ENCODE data around the gene NUPR1. TPM values are rescaled to one million over a fixed set of nuclear protein-coding genes. Genes with fewer than 3 reads are reported as not detected.
"Not testable (repeated sequence)": the region's sequence is repeated elsewhere in the genome, so short reads cannot be mapped to it uniquely, and the experiment has no call there.

The NUPR1 gene
- total RNA-seq, 2 experiments from 2014 or later, result not detected

DNA sequence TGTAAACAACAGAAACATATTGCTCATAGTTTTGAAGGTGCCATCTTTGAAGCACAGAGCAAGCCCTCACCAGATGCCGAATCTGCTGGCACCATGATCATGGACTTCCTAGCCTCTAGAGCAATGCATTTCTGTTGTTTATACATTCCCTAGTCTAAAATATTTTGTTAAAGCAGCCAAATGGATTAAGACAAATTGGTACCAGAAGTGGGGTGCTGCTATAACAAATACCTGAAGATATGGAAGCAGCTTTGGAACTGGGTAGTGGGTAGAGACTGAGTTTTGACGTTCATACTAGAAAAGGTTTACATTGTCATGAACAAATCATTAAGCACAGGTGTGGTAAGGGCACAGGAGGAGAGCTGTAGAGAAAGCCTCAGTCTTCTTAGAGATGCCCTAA is 28.5 kb upstream of the NUPR1 start:
- Mint-ChIP-seq H3K4me1 (peaks cover 4% of the 10 kb centered on the region), H3K4me3 (no peak overlapping the region), H3K27me3 (no peaks in the 10 kb centered on the region), H3K27ac (no peak overlapping the region), H3K36me3 (ENCODE audit: low read depth) (peaks cover 22% of the 10 kb centered on the region), H3K9me3 (peaks cover 11% of the 10 kb centered on the region)
- POLR2A ChIA-PET, result no interaction called here
- DNase-seq, result no peak
- CTCF ChIA-PET, result interaction anchor here (0.5 kb wide), 1 partner anchor 43 kb away, joined by 3 read pairs; the partner anchor contains the start of gene SULT1A1

DNA sequence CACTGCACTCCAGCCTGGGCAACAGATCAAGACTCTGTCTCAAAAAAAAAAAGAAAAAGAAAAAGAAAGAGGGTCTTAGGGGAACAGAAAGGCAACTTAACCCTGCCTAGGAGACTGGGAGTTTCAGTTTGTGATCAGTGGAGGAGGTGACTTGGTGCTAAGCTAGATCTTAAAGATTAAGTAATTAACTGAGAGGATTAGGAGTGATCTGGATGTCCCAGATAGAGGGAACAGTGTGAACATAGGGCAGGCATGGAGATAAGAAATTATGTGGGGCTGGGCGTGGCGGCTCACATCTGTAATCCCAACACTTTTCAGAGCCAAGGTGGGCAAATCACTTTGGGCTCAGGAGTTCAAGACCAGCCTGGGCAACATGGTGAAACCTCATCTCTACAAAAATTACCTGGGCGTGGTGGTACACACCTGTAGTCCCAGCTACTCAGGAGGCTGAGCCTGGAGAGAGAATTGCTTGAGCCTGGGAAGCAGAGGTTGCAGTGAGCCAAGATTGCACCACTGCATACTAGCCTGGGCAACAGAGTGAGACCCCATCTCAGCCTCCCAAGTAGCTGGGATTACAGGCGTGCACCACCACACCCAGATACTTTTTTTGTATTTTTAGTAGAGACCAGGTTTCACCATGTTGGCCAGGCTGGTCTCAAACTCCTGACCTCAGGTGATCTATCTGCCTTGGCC is 27.6 kb upstream of the NUPR1 start:
- H3K27ac Mint-ChIP-seq, H3K4me3 Mint-ChIP-seq, POLR2A ChIA-PET, H3K4me1 Mint-ChIP-seq, DNase-seq, H3K27me3 Mint-ChIP-seq: not testable (repeated sequence)
- Mint-ChIP-seq H3K36me3 (ENCODE audit: low read depth) (peaks cover 26% of the 10 kb centered on the region), H3K9me3 (peaks cover 11% of the 10 kb centered on the region)
- CTCF ChIA-PET, result interaction anchor here (0.5 kb wide), 1 partner anchor 43 kb away, joined by 3 read pairs; the partner anchor contains the start of gene SULT1A1

DNA sequence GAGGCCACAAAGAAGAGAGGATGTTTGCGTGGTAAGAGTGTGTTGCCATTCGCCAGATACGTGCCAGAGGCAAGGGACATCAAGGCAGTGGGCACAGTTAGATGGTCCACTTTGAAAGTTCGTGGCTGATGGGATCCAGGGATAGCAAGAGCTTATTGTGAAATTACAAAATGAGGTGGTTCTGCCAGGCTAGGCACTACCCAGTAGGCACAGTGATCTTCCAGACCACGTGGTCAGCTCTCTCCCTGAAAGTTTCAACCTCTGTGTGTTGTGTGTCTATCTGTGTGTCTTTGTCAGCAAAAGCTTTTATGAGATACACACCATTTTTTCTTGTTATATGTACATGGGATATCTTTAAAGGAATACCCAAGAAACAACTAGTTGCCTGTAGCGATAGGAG is 24.4 kb upstream of the NUPR1 start:
- no peak overlapping the region for H3K27ac Mint-ChIP-seq
- H3K4me1 Mint-ChIP-seq, result peaks cover 13% of the 10 kb centered on the region
- no peak for DNase-seq
- POLR2A ChIA-PET, result no interaction called here
- no peaks in the 10 kb centered on the region for H3K27me3 Mint-ChIP-seq
- H3K4me3 Mint-ChIP-seq, result no peak overlapping the region
- CTCF ChIA-PET, result interaction anchor here (1.4 kb wide), 1 partner anchor 9 kb away, joined by 4 read pairs; the partner anchor contains the start of gene SGF29
- H3K36me3 Mint-ChIP-seq (ENCODE audit: low read depth), result peaks cover 41% of the 10 kb centered on the region
- peaks cover 11% of the 10 kb centered on the region for H3K9me3 Mint-ChIP-seq

DNA sequence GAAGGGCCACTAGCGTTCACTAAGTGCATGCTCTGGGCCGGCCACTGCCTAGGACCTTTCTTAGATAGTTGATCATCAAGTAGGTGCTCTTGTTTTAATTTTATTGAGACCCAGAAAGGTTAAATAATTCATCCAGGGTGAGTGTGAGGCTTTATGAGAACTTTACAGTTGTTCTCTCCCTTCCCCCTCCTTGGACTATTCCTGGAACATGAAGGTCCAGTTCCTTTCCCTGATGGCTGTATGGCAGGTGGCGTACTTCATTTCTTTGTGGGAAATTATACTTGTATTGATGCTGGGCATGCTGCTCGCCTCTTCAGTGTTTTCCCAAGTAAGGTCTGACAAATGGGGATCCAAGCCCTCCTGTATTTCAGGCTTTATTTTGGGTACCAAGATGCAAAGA is 23.4 kb upstream of the NUPR1 start:
- CTCF ChIA-PET, result no interaction called here
- H3K4me3 Mint-ChIP-seq, result no peak overlapping the region
- POLR2A ChIA-PET, result no interaction called here
- DNase-seq, result no peak
- H3K27ac Mint-ChIP-seq, result no peak overlapping the region
- H3K27me3 Mint-ChIP-seq, result no peaks in the 10 kb centered on the region
- peaks cover 13% of the 10 kb centered on the region for H3K4me1 Mint-ChIP-seq
- H3K9me3 Mint-ChIP-seq, result peaks cover 6% of the 10 kb centered on the region
- H3K36me3 Mint-ChIP-seq (ENCODE audit: low read depth), result peaks cover 40% of the 10 kb centered on the region

DNA sequence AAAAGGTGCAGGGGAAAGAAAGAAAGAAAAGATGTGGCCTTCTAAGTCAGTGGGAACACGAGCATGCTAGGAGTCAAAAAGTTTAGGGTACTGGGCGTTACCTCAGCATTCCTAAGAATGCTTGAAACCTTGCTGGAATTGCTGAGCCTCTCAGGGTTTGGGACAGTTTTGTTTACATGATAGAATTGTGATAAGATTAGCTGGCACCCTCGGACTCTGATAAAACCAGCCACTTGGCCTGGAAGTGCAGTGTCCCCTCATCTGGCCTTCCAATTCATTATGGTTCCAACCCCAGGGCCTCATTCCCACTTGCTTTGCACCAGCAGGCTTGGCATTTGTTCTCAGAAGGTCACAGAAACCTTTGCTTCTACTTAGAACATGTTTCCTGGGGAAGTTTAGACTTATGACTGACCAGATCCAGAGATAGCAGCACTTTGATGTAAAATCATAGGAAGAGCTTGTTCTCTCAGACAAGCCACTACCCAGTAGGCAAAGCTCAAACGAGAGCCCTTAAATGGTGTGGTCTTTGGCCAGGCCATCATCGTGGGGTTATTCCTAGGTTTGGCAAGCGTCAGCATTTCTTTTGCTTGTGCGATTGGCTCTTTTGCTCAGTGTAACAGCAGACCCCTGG is 22.9 kb upstream of the NUPR1 start:
- Mint-ChIP-seq H3K9me3 (peaks cover 6% of the 10 kb centered on the region), H3K4me3 (no peak overlapping the region), H3K36me3 (ENCODE audit: low read depth) (peaks cover 40% of the 10 kb centered on the region), H3K4me1 (peaks cover 13% of the 10 kb centered on the region), H3K27me3 (no peaks in the 10 kb centered on the region), H3K27ac (no peak overlapping the region)
- no peak for DNase-seq
- POLR2A ChIA-PET, result no interaction called here
- CTCF ChIA-PET, result interaction anchor here (0.9 kb wide), 1 partner anchor 10 kb away, joined by 3 read pairs; no protein-coding TSS in a partner anchor

DNA sequence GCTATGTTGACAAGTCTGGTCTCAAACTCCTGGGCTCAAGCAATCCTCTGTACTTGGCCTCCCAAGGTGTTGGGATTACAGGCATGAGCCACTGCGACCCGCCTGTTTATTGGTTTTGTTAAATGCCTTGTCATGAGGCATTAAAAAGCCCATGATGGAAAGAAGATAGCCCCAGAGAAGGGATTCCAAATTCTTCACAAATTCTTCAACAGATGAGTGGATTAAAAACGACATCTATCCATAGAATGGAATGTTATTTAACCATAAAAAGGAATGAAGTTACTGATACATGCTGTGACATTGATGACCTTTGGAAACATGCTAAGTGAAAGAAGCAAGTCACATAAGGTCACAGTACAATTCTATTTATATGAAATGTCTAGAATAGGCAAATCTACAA is 19.7 kb upstream of the NUPR1 start:
- Mint-ChIP-seq H3K27ac (no peak overlapping the region), H3K4me3 (no peak overlapping the region), H3K36me3 (ENCODE audit: low read depth) (peaks cover 26% of the 10 kb centered on the region), H3K9me3 (no peaks in the 10 kb centered on the region), H3K27me3 (no peaks in the 10 kb centered on the region), H3K4me1 (peaks cover 28% of the 10 kb centered on the region)
- POLR2A ChIA-PET, result no interaction called here
- DNase-seq, result no peak
- CTCF ChIA-PET, result interaction anchor here (1.2 kb wide), 1 partner anchor 9 kb away, joined by 3 read pairs; no protein-coding TSS in a partner anchor

DNA sequence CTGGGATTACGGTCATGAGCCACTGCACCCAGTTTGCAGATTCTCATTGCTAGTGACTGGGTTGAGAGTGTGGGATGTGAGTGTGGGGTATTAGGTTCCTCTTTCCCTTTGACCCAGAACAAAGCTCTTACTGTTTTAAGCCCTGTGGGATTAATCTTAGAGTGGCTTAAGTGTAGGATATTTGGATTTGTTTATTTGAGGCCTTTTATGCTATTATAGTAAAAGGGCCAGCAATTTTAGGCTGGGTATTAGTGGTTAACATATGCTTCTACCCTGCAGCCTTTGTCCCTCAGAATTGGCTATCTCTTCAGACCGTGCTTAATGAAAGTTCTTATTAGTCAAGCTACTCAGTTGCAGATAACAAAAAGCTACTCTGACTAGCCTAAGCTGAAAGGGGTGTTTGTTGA is 18.1 kb upstream of the NUPR1 start:
- no peak overlapping the region for H3K27ac Mint-ChIP-seq
- DNase-seq, result no peak
- POLR2A ChIA-PET, result no interaction called here
- peaks cover 28% of the 10 kb centered on the region for H3K4me1 Mint-ChIP-seq
- H3K27me3 Mint-ChIP-seq, result no peaks in the 10 kb centered on the region
- H3K36me3 Mint-ChIP-seq (ENCODE audit: low read depth), result peaks cover 26% of the 10 kb centered on the region
- CTCF ChIA-PET, result no interaction called here
- no peak overlapping the region for H3K4me3 Mint-ChIP-seq
- H3K9me3 Mint-ChIP-seq, result no peaks in the 10 kb centered on the region

DNA sequence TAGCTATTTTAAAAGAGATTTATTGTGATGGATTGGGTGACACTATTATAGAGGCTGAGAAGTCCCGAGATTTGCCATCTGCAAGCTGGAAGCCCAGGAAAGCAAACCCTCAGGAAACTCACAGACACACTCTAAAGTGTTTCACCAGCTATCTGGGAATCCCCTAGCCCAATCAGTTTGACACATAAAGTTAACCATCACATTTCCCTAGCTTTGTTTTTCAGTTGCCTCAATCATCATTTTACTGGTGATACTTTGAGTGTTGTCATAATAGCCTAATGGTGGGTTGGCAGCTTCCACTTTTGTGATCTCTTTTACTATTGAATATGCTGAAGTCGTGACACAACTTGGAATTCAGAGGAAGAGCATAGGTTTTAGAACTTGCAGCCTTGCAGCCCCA is 16.8 kb upstream of the NUPR1 start:
- Mint-ChIP-seq H3K27ac (no peak overlapping the region), H3K4me3 (no peak overlapping the region), H3K4me1 (peaks cover 28% of the 10 kb centered on the region), H3K27me3 (no peaks in the 10 kb centered on the region), H3K36me3 (ENCODE audit: low read depth) (peaks cover 22% of the 10 kb centered on the region), H3K9me3 (no peaks in the 10 kb centered on the region)
- no peak for DNase-seq
- POLR2A ChIA-PET, result interaction anchor here (0.5 to 2.0 kb wide), 2 partner anchors 64 to 609 kb away, joined by 4 to 8 read pairs; partner anchors contain the start of gene CLN3
- CTCF ChIA-PET, result interaction anchor here (0.6 to 1.7 kb wide), 3 partner anchors 19 to 61 kb away, joined by 3 to 6 read pairs (median 4); no protein-coding TSS in a partner anchor

DNA sequence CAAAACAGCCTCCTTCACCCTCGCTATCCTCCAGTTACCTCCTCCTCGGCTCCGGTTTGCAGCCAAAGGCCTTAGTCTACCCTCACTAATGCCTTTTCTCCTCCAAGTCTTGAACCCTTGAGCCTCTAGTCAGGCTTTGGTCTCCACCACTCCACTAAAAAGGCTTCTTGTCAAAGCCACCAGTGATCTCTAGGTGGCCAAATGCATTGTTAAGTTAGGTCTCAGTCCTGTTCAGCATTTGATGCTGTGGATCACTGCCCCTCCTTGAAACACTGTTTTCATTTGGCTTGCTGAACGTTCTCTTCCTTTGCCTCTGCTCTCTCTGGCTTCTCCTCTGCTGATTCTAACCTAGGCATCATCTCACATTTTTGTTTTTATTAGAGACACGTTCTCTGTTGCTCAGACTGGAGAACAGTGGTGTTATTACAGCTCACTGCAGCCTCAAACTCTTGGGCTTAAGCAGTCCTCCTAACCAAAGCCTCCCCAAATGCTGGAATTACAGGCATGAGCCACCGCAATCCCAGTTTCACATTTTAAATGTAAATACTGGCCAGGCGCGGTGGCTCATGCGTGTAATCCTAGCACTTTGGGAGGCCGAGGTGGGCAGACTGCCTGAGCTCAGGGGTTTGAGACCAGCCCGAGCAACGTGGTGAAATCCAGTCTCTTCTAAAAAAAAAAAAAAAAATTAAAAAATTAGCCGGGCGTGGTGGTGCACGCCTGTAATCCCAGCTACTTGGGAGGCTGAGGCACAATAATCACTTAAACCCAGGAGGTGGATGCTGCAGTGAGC is 16.1 kb upstream of the NUPR1 start:
- Mint-ChIP-seq H3K36me3 (ENCODE audit: low read depth) (peaks cover 22% of the 10 kb centered on the region), H3K4me1 (peaks cover 27% of the 10 kb centered on the region), H3K27ac (peak overlapping the region; percentile 65), H3K9me3 (no peaks in the 10 kb centered on the region), H3K27me3 (no peaks in the 10 kb centered on the region), H3K4me3 (peak overlapping the region; percentile 79)
- DNase-seq, result no peak
- POLR2A ChIA-PET, result interaction anchor here (0.7 to 2.0 kb wide), 7 partner anchors 10 to 267 kb away, joined by 3 to 14 read pairs (median 3); partner anchors contain the start of genes APOBR, ATXN2L and CLN3
- CTCF ChIA-PET, result interaction anchor here (0.5 to 1.7 kb wide), 7 partner anchors 9 to 875 kb away, joined by 3 to 6 read pairs (median 4); partner anchors contain the start of gene APOBR

DNA sequence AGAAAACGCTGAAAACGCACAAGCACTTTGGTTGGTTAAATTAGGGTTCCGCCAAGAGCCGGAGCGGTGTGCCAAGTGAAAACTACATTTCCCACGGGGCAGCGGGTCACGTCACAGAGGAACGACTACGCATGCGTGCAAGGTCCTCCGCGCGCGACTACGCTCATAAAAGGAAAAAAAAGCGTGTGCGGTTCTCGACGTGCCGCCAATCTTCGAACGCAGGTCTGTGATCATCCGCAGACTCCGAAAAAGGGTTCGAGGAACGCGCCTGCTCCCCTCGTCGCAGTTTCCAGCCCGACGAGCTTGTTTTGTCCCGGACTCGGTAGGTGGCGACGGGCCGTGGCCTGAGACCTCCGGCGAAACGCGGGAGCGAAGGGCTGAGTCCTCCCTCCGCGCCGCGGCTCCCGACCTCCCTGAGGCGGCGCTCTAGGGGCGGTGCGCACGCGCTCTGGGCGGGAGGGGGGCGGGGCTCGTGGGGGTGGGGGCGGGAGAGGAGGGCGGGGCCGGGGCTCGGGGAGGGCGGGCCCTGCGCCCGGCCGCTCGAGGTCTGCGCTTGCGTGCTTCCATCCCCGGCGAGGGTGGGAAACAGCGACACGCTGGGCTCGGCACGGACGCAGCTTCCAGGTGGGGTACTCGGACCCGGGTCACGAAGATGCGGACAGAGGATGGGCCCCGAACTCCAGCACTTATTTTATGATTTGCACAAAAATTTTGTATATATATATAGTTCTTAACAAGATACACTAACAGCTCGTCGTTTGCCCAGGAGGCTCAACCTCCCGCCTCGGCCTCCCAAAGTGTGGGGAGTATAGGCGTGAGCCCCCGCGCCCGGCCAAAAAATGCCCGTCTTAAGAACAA is 15.2 kb upstream of the NUPR1 start, which contains the start of gene SGF29:
Gene SGF29 (plus strand): TSS at position 145 of the 858 bp plus-strand sequence. CDS start 27,150 bp downstream, outside the sequence.
- ChIA-PET CTCF (interaction anchor here (0.5 to 1.7 kb wide), 6 partner anchors 10 to 874 kb away, joined by 3 to 6 read pairs (median 4); partner anchors contain the start of gene APOBR), POLR2A (interaction anchor here (0.6 to 2.0 kb wide), 8 partner anchors 9 to 268 kb away, joined by 3 to 14 read pairs (median 3); partner anchors contain the start of genes APOBR, ATXN2L, CLN3 and SBK1)
- peaks cover 24% of the 10 kb centered on the region for H3K4me1 Mint-ChIP-seq
- H3K9me3 Mint-ChIP-seq, result no peaks in the 10 kb centered on the region
- H3K4me3 Mint-ChIP-seq, result peak within 1 kb of the TSS; percentile 79
- peak within 1 kb of the TSS; percentile 95 for H3K27ac Mint-ChIP-seq
- H3K27me3 Mint-ChIP-seq, result no peaks in the 10 kb centered on the region
- DNase-seq, result peak; percentile 94
- H3K36me3 Mint-ChIP-seq (ENCODE audit: low read depth), result peaks cover 14% of the 10 kb centered on the region

DNA sequence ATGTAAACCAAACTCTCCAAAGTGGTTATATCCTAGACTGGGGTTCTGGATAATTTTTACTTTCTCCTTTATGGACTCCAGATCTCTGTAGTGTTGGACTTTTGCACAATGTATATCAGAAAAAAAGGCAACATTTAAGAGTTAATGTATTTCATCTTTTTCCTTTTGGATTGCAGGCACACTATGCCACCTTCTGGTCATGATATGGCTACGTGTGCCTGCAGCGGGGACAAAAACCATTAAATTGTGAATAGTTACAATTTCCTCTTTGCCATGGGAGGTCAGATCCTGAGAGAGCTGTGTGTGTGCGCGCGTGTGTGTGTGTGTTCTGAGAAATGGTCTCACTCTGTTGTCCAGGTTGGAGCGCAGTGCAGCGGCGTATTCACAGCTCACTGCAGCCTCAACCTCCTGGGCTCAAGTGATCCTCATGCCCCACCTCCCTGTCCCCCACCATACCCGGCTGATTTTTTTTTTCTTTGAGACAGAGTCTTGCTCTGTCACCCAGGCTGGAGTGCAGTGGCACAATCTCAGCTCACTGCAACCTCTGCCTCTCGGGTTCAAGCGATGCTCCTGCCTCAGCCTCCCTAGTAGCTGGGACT is 10.6 kb upstream of the NUPR1 start:
- H3K36me3 Mint-ChIP-seq (ENCODE audit: low read depth), result no peaks in the 10 kb centered on the region
- peaks cover 10% of the 10 kb centered on the region for H3K4me1 Mint-ChIP-seq
- CTCF ChIA-PET, result interaction anchor here (0.9 to 1.5 kb wide), 3 partner anchors 8 to 228 kb away, joined by 3 to 4 read pairs (median 3); no protein-coding TSS in a partner anchor
- H3K9me3 Mint-ChIP-seq, result no peaks in the 10 kb centered on the region
- H3K27me3 Mint-ChIP-seq, result peaks cover 3% of the 10 kb centered on the region
- H3K27ac Mint-ChIP-seq, result no peak overlapping the region
- DNase-seq, result peak; percentile 19
- POLR2A ChIA-PET, result no interaction called here
- no peak overlapping the region for H3K4me3 Mint-ChIP-seq
